ENCODE measurements around the gene MYORG. TPM values are rescaled to one million over a fixed set of nuclear protein-coding genes. Genes with fewer than 3 reads are reported as not detected.
A peak's percentile ranks its signal among the peaks of the same experiment; 100 is the strongest.
"Not testable (repeated sequence)": the region's sequence is repeated elsewhere in the genome, so short reads cannot be mapped to it uniquely, and the experiment has no call there.

The MYORG gene
- total RNA-seq, 4 donors from 2014 or later = 7.8 to 27.2 (median 15.4) TPM

- TF ChIP-seq CTCF (IDR thresholded peaks at IDR 0.05) (no peak), EP300 (IDR thresholded peaks at IDR 0.05) (no peak), POLR2A (IDR thresholded peaks at IDR 0.05; ENCODE audit: low read depth) (no peak), POLR2AphosphoS5 (IDR thresholded peaks at IDR 0.05) (no peak)
- H3K4me1 ChIP-seq = peaks cover 4 to 33% (median 20%) of the 10 kb centered on the region in 4 donors
- DNase-seq (ENCODE audit: extremely low spot score) = no peak
- 92% methylated on average over 4 of the region's 4 CpGs for WGBS
- H3K4me3 ChIP-seq = no peak overlapping the region
- intact Hi-C loops (cut with DNase I) = no loop called here
- H3K36me3 ChIP-seq = peaks cover 0 to 44% (median 35%) of the 10 kb centered on the region in 4 donors
- peaks cover 0 to 7% (median 0%) of the 10 kb centered on the region in 4 donors for H3K27me3 ChIP-seq
- H3K9me3 ChIP-seq = no peaks in the 10 kb centered on the region
- no peak overlapping the region for H3K27ac ChIP-seq (replicated peaks in 1 of 4)
Observed at GRCh38 chr9:34369636-34370035, 7.1 kb downstream of the MYORG start.

- peaks cover 4 to 28% (median 19%) of the 10 kb centered on the region in 4 donors for H3K4me1 ChIP-seq
- WGBS = 98% methylated on average over 5 of the region's 5 CpGs
- H3K4me3 ChIP-seq; H3K27me3 ChIP-seq; intact Hi-C loops (cut with DNase I); H3K9me3 ChIP-seq; H3K27ac ChIP-seq (replicated peaks in 1 of 4): not testable (repeated sequence)
- peaks cover 0 to 44% (median 35%) of the 10 kb centered on the region in 4 donors for H3K36me3 ChIP-seq
- peak; percentile 17 for DNase-seq (ENCODE audit: extremely low spot score)
Observed at GRCh38 chr9:34368796-34369195, 7.9 kb downstream of the MYORG start.

- 90% methylated on average over 2 of the region's 3 CpGs for WGBS
- H3K9me3 ChIP-seq; H3K27me3 ChIP-seq; intact Hi-C loops (cut with DNase I); H3K27ac ChIP-seq (replicated peaks in 1 of 4); H3K4me3 ChIP-seq: not testable (repeated sequence)
- Histone ChIP-seq H3K36me3 (peaks cover 0 to 44% (median 35%) of the 10 kb centered on the region in 4 donors), H3K4me1 (peaks cover 4 to 30% (median 21%) of the 10 kb centered on the region in 4 donors)
- peak; percentile 53 for DNase-seq (ENCODE audit: extremely low spot score)
Observed at GRCh38 chr9:34367751-34368410, 8.8 kb downstream of the MYORG start.

- Histone ChIP-seq H3K27me3 (no peaks in the 10 kb centered on the region), H3K36me3 (peaks cover 0 to 32% (median 23%) of the 10 kb centered on the region in 4 donors), H3K4me1 (peaks cover 4 to 23% (median 18%) of the 10 kb centered on the region in 4 donors), H3K4me3 (no peak overlapping the region), H3K9me3 (no peaks in the 10 kb centered on the region), H3K27ac (replicated peaks in 1 of 4) (no peak overlapping the region)
- intact Hi-C loops (cut with DNase I) = no loop called here
- TF ChIP-seq POLR2A (IDR thresholded peaks at IDR 0.05; ENCODE audit: low read depth) (no peak), CTCF (IDR thresholded peaks at IDR 0.05) (no peak), POLR2AphosphoS5 (IDR thresholded peaks at IDR 0.05) (no peak), EP300 (IDR thresholded peaks at IDR 0.05) (no peak)
- WGBS = 100% methylated on average over 2 of the region's 2 CpGs
- no peak for DNase-seq (ENCODE audit: extremely low spot score)
Observed at GRCh38 chr9:34366365-34366764, 10.3 kb downstream of the MYORG start.

- DNase-seq (ENCODE audit: extremely low spot score) = no peak
- intact Hi-C loops (cut with DNase I) = no loop called here
- Histone ChIP-seq H3K27ac (replicated peaks in 1 of 4) (no peak overlapping the region), H3K9me3 (no peaks in the 10 kb centered on the region), H3K36me3 (peaks cover 0 to 21% (median 12%) of the 10 kb centered on the region in 4 donors), H3K4me1 (peaks cover 4 to 12% (median 10%) of the 10 kb centered on the region in 4 donors), H3K27me3 (no peaks in the 10 kb centered on the region), H3K4me3 (no peak overlapping the region)
- TF ChIP-seq POLR2A (IDR thresholded peaks at IDR 0.05; ENCODE audit: low read depth) (no peak), EP300 (IDR thresholded peaks at IDR 0.05) (no peak), CTCF (IDR thresholded peaks at IDR 0.05) (no peak), POLR2AphosphoS5 (IDR thresholded peaks at IDR 0.05) (no peak)
- 91% methylated on average over 1 of the region's 2 CpGs for WGBS
Observed at GRCh38 chr9:34365282-34365681, 11.4 kb downstream of the MYORG start.
